ENCODE data around the gene SERPINF2.

Gene SERPINF2

GRCh38 chr17:1797323-1797722 is 54.7 kb downstream of the SERPINF2 start:
- ChIA-PET POLR2A (interaction anchor here (0.8 to 1.1 kb wide), 2 partner anchors 32 to 35 kb away, joined by 3 read pairs; partner anchors contain the start of gene SERPINF1), CTCF (interaction anchor here (0.6 to 1.1 kb wide), 4 partner anchors 13 to 167 kb away, joined by 4 to 6 read pairs (median 4); no protein-coding TSS in a partner anchor)
- H3K4me1 ChIP-seq (ENCODE audit: control insufficient read depth, insufficient read depth, low read length), result no peaks in the 10 kb centered on the region
- no peak overlapping the region for H3K27ac ChIP-seq (ENCODE audit: extremely low read depth, low read depth, low read length)
- TF ChIP-seq, protein P1, sequence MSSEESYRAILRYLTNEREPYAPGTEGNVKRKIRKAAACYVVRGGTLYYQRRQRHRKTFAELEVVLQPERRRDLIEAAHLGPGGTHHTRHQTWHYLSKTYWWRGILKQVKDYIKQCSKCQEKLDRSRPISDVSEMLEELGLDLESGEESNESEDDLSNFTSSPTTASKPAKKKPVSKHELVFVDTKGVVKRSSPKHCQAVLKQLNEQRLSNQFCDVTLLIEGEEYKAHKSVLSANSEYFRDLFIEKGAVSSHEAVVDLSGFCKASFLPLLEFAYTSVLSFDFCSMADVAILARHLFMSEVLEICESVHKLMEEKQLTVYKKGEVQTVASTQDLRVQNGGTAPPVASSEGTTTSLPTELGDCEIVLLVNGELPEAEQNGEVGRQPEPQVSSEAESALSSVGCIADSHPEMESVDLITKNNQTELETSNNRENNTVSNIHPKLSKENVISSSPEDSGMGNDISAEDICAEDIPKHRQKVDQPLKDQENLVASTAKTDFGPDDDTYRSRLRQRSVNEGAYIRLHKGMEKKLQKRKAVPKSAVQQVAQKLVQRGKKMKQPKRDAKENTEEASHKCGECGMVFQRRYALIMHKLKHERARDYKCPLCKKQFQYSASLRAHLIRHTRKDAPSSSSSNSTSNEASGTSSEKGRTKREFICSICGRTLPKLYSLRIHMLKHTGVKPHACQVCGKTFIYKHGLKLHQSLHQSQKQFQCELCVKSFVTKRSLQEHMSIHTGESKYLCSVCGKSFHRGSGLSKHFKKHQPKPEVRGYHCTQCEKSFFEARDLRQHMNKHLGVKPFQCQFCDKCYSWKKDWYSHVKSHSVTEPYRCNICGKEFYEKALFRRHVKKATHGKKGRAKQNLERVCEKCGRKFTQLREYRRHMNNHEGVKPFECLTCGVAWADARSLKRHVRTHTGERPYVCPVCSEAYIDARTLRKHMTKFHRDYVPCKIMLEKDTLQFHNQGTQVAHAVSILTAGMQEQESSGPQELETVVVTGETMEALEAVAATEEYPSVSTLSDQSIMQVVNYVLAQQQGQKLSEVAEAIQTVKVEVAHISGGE (tag by site-specific recombination; conservative IDR thresholded peaks at IDR 0.05; ENCODE audit: low read depth), result no peak
- TF ChIP-seq BCL11B (tag by site-specific recombination; IDR thresholded peaks at IDR 0.05; ENCODE audit: low read depth), result no peak
- no peak for TF ChIP-seq ZNF133 (tag by site-specific recombination; IDR thresholded peaks at IDR 0.05)
- no peak for TF ChIP-seq ZNF449 (tag by site-specific recombination; IDR thresholded peaks at IDR 0.05)
- TF ChIP-seq ZNF596 (tag by site-specific recombination; IDR thresholded peaks at IDR 0.05), result no peak
- TF ChIP-seq ZNF140 (tag by site-specific recombination; IDR thresholded peaks at IDR 0.05), result no peak
- TF ChIP-seq ZFP3 (tag by site-specific recombination; IDR thresholded peaks at IDR 0.05; ENCODE audit: low read depth), result no peak
- no peak for TF ChIP-seq ZSCAN16 (tag by site-specific recombination; IDR thresholded peaks at IDR 0.05)
- no peak for TF ChIP-seq ZNF600 (tag by site-specific recombination; IDR thresholded peaks at IDR 0.05)
- TF ChIP-seq ZNF660 (tag by site-specific recombination; IDR thresholded peaks at IDR 0.05), result no peak
- TF ChIP-seq SP2 (tag by site-specific recombination; IDR thresholded peaks at IDR 0.05), result no peak
- TF ChIP-seq GLIS1 (tag by site-specific recombination; IDR thresholded peaks at IDR 0.05), result no peak
- no peak for TF ChIP-seq GLI2 (tag by site-specific recombination; IDR thresholded peaks at IDR 0.05; ENCODE audit: borderline replicate concordance, low read depth)
- no peak for TF ChIP-seq KLF8 (tag by site-specific recombination; IDR thresholded peaks at IDR 0.05)
- TF ChIP-seq ZNF292 (tag by site-specific recombination; IDR thresholded peaks at IDR 0.05; ENCODE audit: borderline replicate concordance, low read depth), result no peak
- TF ChIP-seq KLF10 (tag by site-specific recombination; IDR thresholded peaks at IDR 0.05), result no peak
- TF ChIP-seq PBX3 (CRISPR knock-in tag; IDR thresholded peaks at IDR 0.05), result no peak
- TF ChIP-seq, protein P2, sequence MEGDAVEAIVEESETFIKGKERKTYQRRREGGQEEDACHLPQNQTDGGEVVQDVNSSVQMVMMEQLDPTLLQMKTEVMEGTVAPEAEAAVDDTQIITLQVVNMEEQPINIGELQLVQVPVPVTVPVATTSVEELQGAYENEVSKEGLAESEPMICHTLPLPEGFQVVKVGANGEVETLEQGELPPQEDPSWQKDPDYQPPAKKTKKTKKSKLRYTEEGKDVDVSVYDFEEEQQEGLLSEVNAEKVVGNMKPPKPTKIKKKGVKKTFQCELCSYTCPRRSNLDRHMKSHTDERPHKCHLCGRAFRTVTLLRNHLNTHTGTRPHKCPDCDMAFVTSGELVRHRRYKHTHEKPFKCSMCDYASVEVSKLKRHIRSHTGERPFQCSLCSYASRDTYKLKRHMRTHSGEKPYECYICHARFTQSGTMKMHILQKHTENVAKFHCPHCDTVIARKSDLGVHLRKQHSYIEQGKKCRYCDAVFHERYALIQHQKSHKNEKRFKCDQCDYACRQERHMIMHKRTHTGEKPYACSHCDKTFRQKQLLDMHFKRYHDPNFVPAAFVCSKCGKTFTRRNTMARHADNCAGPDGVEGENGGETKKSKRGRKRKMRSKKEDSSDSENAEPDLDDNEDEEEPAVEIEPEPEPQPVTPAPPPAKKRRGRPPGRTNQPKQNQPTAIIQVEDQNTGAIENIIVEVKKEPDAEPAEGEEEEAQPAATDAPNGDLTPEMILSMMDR (tag by site-specific recombination; IDR thresholded peaks at IDR 0.05), result no peak
- no peak for TF ChIP-seq ZNF549 (tag by site-specific recombination; IDR thresholded peaks at IDR 0.05)
- H3K4me3 ChIP-seq (ENCODE audit: low read depth, low read length), result no peak overlapping the region
- H3K36me3 ChIP-seq (ENCODE audit: control insufficient read depth in 2 of 2, insufficient read depth in 1 of 2, low read length in 2 of 2), result peaks cover 24 to 43% of the 10 kb centered on the region in 2 experiments
- H3K9me3 ChIP-seq (ENCODE audit: control insufficient read depth, insufficient read depth, low read depth, low read length), result no peaks in the 10 kb centered on the region
